Retinal pigment epithelial cell (primary cell): ENCODE measurements around the gene RNASE13.

Experiments used
- DNase-seq: peaks from one replicate; pipeline ENCODE4 v3.0.0-alpha.2; 2010; ENCODE audit warnings: low read depth
- H3K4me3 ChIP-seq: 2 replicates; pipeline ENCODE4 v1.5.1; 2011; ENCODE audit warnings: mild to moderate bottlenecking, low read length, control low read depth, moderate library complexity
- CTCF ChIP-seq: conservative IDR thresholded peaks from 2 replicates; pipeline ENCODE4 v1.5.1; 2011; ENCODE audit warnings: low read depth, low read length, control low read depth, inconsistent platforms

Gene RNASE13

GRCh38 chr14:21034707-21035106 lies at the start of gene RNASE13:
TSS of gene RNASE13 (minus strand) at chr14:21034807. CDS start at chr14:21034288, 519 bp downstream.
- no peak within 1 kb of the TSS for H3K4me3 ChIP-seq
- no peak for DNase-seq
- no peak for TF ChIP-seq CTCF

GRCh38 chr14:21084396-21084795 lies 49.8 kb upstream of the RNASE13 start:
- DNase-seq: no peak
- H3K4me3 ChIP-seq: no peak overlapping the region
- TF ChIP-seq CTCF: no peak

GRCh38 chr14:21083565-21084325 lies 49.1 kb upstream of the RNASE13 start:
- no peak for TF ChIP-seq CTCF
- H3K4me3 ChIP-seq: no peak overlapping the region

GRCh38 chr14:21081521-21082142 lies 47.0 kb upstream of the RNASE13 start:
- DNase-seq: no peak
- no peak overlapping the region for H3K4me3 ChIP-seq
- TF ChIP-seq CTCF: no peak

More at GRCh38 chr14:21083565-21084325, 49.1 kb upstream of the RNASE13 start:
- no peak for DNase-seq

GRCh38 chr14:21078726-21079125 lies 44.1 kb upstream of the RNASE13 start:
- no peak for DNase-seq

GRCh38 chr14:21078287-21078686 lies 43.7 kb upstream of the RNASE13 start:
- DNase-seq: no peak
- TF ChIP-seq CTCF: no peak
- H3K4me3 ChIP-seq: no peak overlapping the region

More at GRCh38 chr14:21078726-21079125, 44.1 kb upstream of the RNASE13 start:
- no peak for TF ChIP-seq CTCF
- no peak overlapping the region for H3K4me3 ChIP-seq

- DNase-seq: no peak
- H3K4me3 ChIP-seq: no peak overlapping the region
- TF ChIP-seq CTCF: no peak
Observed at GRCh38 chr14:21077672-21078071, 43.1 kb upstream of the RNASE13 start.
